HG02981 (cell line): ENCODE measurements around the gene OTOP3.

Experiments
- ATAC-seq: cut with Tn5 transposase; IDR thresholded peaks from one replicate; pipeline ENCODE4 v1.9.1; 2021; ENCODE audit warnings: mild to moderate bottlenecking, moderate library complexity; ENCODE audit not compliant: unreplicated experiment

The OTOP3 gene

DNA sequence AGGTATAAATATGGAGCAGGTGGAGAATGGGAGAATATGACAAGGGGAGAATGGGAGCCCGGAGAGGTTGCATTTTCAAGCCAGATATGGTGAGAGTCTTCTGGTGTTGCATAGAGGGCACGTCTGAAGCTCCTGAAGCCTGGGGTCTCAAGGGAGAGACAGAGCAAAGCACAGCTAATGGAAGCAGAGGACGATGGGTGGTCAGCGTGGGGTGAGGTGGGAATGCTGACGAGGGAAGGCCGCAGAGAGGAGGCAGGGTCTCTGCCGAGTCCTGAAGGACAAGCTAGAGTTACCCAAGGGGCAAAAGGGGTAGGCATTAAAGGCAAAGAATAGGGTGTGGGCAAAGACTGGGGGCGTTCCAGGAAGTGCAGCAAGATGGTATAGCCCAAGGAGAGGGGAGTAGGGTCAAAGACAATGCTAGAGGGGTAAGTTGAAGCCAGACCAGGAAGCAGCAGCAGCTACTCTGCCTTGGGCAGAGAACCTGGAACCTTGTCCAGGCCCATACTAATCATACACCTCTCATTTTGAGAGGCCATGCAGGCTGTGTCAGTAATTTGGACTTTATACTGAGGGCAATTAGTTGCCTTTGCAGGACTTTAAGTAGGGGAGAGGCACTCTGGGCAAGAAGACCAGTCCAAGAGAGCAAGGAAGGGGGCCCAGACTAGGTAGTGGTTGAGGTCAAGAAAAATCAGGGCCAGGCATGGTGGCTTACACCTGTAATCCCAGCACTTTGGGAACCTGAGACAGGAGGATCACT is 2.7 kb downstream of the OTOP3 start:
- no peak for ATAC-seq

- ATAC-seq: no peak
Observed at GRCh38 chr17:74939534-74939933, 3.8 kb downstream of the OTOP3 start.

DNA sequence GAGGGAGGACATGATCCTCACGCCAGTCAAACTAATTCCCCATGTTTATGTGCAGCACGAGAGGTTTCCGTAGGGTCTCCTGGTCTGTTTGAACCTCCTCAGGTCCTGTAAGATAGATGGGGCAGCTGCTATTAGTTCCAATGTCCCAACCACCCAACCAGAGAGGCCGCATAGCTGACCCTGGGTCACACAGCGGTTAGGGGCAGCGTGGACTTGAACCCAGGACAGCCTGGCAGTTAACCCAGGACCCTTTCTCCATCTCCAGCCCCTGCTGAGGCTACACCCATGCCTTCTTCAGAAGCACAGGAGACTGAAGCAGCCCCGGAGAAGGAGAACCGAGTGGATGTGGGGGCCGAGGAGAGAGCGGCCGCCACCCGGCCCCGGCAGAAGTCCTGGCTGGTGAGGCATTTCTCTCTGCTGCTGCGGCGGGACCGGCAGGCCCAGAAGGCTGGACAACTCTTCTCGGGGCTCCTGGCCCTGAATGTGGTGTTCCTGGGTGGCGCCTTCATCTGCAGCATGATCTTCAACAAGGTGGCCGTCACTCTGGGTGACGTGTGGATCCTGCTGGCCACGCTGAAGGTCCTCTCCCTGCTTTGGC is 5.5 kb downstream of the OTOP3 start:
- no peak for ATAC-seq

DNA sequence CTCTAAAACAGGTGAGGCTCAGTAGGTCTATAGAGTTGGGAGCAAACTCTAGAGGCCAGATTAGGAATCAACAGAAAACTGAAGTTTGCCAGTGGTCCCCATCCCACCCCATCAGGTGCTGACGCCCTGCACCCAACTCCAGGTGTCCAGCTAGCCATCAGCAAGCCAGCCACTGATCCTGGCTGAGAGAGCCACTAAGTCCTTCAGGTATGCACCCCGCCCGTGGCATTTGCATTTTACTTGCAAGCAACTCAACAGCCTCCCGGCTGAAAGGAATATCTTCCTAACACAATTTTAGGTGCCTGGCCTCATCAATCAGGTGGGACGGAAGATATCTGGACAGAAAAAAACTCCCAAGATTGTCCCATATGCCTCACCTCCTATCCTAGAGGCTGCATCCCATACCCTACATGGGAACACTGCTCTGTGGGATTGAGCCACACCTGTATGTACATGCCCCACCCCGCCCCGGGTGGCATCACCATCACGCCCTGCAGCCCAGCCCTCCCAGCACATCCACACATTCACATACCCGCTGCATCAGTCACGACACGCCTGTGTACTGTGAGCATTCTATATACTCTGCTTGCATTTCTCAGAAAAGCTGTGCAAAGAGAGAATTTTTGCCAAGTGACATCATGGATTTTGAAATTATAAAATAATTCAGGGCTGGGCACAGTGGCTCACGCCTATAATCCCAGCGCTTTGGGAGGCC is 8.3 kb downstream of the OTOP3 start:
- no peak for ATAC-seq

- no peak for ATAC-seq
Observed at GRCh38 chr17:74945543-74945942, 9.8 kb downstream of the OTOP3 start.

- ATAC-seq: no peak
Observed at GRCh38 chr17:74946641-74947040, 10.9 kb downstream of the OTOP3 start.

DNA sequence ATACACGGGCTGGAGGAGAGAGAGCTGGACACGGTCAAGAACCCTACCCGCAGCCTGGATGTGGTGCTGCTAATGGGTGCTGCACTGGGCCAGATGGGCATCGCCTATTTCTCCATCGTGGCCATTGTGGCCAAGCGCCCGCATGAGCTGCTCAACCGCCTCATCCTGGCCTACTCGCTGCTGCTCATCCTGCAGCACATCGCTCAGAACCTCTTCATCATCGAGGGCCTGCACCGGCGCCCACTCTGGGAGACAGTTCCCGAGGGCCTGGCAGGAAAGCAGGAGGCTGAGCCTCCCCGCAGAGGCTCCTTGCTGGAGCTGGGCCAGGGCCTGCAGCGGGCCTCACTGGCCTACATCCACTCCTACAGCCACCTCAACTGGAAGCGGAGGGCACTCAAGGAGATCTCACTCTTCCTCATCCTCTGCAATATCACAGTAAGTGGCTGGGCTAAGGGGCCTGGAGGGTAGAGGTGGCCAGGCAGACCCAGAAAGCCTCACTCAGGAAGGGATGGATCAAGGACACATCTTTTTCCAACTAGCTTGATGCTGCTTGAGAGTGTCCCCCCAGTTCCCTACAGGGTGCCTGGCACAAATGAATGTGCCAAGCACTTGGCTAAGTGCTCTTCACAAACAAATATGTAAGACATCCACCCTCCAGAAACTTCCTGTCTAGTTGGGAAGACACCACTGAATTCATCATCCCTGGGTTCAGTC is 11.5 kb downstream of the OTOP3 start:
- no peak for ATAC-seq

- ATAC-seq: no peak
Observed at GRCh38 chr17:74949455-74950115, 13.9 kb downstream of the OTOP3 start.

DNA sequence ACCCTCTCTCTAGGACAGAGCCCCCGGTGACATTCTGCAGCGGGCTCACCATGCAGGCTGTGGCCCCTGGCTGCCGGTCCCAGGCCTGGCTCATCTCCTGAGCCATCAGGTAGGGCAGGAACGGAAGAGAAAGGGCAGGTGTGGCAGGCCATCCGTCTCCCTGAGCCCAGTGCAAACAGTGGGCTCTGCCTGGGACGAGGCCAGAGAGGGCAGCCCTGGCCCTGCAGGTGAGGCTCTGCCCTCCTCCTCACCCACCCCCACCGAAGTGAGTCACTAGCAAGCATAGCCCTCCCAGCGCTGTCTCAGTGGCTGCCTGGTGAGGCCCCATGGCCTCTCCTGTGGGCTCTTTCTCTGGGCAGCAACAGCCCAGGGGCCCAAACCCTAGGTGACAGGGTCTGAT is 14.5 kb downstream of the OTOP3 start:
- ATAC-seq: no peak

DNA sequence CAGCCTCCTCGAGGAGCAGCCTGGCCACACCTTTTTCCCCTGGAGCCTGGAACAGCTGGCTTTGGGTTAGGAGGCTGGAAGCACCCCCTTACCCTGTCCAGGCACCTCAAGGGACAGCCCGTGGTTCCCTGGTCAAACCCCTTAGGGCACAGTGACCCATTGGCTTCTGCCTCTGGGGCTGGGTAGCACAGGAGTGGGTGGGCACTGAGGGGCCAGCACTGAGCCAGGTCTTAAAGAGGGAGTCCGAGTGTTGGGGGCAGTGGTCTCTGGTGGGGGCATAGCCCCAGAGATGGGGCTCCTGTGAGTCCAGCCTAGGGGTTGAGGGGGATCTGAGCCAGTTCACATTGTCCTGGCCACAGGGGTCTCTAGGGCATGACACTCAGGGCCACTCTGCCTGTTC is 15.4 kb downstream of the OTOP3 start:
- no peak for ATAC-seq

DNA sequence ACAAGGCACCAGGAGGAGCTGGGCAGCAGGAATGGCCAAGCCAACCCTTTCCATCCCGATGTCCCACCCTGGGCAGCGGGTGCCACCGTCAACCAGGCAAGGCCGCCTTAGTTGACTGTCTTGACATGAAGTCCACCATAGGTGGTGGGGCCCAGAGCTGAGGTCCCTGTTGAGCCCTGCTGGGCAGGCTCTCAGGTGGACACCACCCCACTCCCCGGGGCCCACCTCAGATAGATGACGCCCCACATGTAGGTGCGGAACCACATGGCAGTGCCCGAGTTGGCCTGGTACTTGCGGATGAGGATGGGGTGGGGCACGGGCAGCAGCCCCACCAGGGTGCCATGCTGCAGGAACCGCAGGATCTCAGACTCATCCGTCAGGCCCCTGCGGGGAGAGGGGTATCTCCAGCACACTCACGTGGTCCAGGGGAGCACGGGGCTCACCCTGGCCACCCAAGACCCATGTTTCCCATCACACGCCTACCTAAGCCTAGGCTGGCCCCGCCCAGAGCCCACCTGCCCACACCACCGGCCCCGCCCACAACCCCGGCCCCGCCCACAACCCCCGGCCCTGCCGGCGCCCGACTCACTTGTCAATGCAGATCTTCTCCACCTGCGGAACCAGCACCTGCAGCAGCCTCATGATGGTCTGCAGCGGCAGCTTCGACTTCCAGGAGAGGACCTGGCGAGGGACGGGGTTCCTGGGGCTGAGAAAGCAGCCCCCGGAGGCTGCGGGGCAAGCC is 16.2 kb downstream of the OTOP3 start:
- no peak for ATAC-seq

DNA sequence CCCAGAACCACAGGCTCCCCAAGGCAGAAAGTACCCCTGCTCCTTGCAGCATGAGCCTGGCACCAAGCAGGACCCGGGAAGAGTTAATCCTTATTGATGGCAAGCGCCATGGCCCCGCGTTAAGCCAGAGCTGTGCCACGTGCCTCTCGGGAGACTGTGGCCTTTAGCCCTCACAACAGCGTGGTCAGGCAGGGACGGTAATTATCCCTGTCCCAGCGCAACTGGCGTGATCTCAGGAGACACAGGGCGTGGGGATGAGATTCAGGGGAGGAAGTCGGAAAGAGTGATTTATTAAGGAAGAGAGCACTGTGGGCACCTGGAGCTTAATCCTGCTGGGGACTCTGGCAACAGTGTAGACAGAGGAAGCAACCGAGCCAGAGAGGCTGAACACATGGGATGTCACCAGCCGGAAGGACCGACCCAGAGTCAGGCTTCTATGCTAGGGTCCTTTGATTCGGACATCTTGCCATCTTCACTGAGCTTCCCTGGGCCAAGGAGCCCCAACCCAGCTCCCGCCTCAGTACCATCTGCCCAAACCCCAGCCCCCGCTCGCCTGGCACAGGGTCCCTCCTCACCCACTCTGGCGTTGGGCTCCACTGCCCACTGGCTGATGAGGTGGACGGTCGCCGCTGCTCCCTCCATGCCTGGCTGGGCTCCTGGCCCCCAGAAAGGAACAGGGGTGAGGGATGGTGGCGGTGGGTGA is 16.9 kb downstream of the OTOP3 start:
- no peak for ATAC-seq

- ATAC-seq: no peak
Observed at GRCh38 chr17:74953134-74953687, 17.5 kb downstream of the OTOP3 start.

DNA sequence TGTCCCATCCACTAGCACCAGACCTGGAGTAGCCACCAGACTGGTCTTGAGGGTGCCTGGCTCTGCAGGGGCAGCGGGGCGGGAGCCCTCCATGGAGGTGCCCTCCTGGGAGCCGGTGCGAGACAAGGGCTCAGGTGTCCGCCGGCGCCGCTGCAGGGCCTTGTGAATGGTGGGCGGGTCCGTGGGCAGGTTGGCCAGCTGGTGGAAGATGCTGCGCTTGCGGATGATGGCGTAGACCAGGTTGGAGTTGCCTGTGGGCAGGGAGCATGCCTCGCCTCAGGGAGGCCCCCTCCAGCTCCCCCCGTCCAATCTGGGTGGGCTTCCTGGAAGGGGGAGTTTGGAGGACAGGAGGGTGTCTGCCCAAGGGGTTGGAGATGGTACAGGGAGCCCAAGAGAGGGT is 18.4 kb downstream of the OTOP3 start:
- no peak for ATAC-seq

DNA sequence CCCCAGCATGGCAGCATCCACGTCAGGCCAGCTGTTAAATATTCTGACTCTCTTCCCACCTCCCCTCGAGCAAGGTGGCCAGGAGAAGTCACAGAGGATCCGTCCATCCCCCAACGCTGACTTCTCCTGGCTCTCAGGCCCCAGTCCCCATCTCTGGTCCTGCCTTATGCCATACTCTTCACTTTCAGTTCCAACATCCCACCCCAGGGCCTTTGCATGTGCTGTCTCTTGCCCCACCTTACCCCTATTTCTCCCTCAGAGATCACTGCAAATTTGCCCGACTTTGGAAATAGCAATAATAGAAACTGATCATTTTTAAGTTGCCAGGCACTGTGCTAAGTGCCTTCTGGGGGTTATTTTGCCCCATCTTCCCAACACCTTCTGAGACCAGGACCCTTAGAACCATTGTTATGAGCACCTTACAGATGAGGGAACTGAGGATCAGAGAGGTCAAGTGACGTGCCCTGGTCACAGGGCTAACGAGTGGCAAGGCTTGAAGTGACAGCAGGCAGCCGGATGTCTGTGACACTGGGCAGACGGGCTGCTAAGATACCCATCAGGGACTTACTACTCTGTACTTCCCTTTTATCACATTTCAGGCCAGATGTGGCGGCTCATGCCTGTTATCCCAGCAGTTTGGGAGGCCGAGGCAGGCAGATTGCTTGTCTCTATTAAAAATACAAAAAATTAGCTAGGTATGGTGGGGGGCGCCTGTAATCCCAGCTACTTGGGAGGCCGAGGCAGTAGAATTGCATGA is 19.1 kb downstream of the OTOP3 start:
- ATAC-seq: no peak

GRCh38 chr17:74956093-74956492 is 20.4 kb downstream of the OTOP3 start:
- ATAC-seq: no peak

- ATAC-seq: no peak
Observed at GRCh38 chr17:74957935-74958740, 22.4 kb downstream of the OTOP3 start.
